Forelimb muscle (tissue), 1 donor: ENCODE results near the gene GMCL1. TPM values are rescaled to one million over a fixed set of nuclear protein-coding genes. Genes with fewer than 3 reads are reported as not detected.

Source experiments
- DNase-seq: peaks from one replicate; pipeline ENCODE4 v3.0.0-alpha.2; 2013; ENCODE audit warnings: low read depth
- polyA plus RNA-seq: library from polyadenylated mRNA; unstranded; fragments of 120-200 nt; gene quantifications from one replicate; pipeline ENCODE4 v1.2.1, GENCODE V29; 2013; ENCODE audit not compliant: insufficient read length

The GMCL1 gene
- polyA plus RNA-seq, 1 donor = 8.8 TPM

GRCh38 chr2:69926849-69927515 lies 97.5 kb downstream of the GMCL1 start:
- no peak for DNase-seq

Other genes with a start within 250 kb of the GMCL1 start
- 11.9 TPM for gene AAK1, start 185.9 kb upstream of the GMCL1 start, polyA plus RNA-seq
- gene ANXA4, start 87.5 kb upstream of the GMCL1 start, polyA plus RNA-seq = 27.1 TPM
- 66.9 TPM for gene SNRNP27, start 64.3 kb downstream of the GMCL1 start, polyA plus RNA-seq
- 4.7 TPM for gene MXD1, start 85.4 kb downstream of the GMCL1 start, polyA plus RNA-seq
- 2.9 TPM for gene ASPRV1, start 132.0 kb downstream of the GMCL1 start, polyA plus RNA-seq